HEK293 (cell line): Measurements from ENCODE around the gene MATR3.

ENCODE experiments used
- CTCF ChIA-PET: fragments of 350-600 bp; formaldehyde crosslinking; extraction: SDS; loops from one replicate; lab custom pipeline; 2021; ENCODE audit warnings: antibody characterized with exemption; lab: Yijun Ruan, JAX
- POLR2A ChIA-PET: fragments of 300-600 bp; formaldehyde crosslinking; extraction: SDS; loops from one replicate; lab custom pipeline; 2020; ENCODE audit warnings: antibody characterized with exemption, inconsistent platforms; lab: Yijun Ruan, JAX
- H3K27ac ChIP-seq: fragments of 200-500 bp; sonication (Bioruptor generic); 2 replicates; pipeline ENCODE4 v1.5.1; 2014; ENCODE audit warnings: low read depth, low read length, control low read depth, inconsistent platforms; ENCODE audit errors: extremely low read depth
- H3K36me3 ChIP-seq, 2 experiments: fragments of 200-500 bp in 1 of 2; sonication (Bioruptor generic) in 1 of 2; 1 replicate in 1 of 2; 2 replicates in 1 of 2; pipeline ENCODE4 v1.5.1; 2014 to 2017; ENCODE audit warnings: inconsistent platforms in 2 of 2, low read length in 2 of 2; ENCODE audit not compliant: control insufficient read depth in 2 of 2, insufficient read depth in 1 of 2
- H3K4me1 ChIP-seq: fragments of 200-500 bp; sonication (Bioruptor generic); 2 replicates; pipeline ENCODE4 v1.5.1; 2014; ENCODE audit warnings: mild to moderate bottlenecking, low read length, inconsistent platforms; ENCODE audit not compliant: control insufficient read depth, insufficient read depth
- H3K4me3 ChIP-seq: 2 replicates; pipeline ENCODE4 v1.5.1; 2011; ENCODE audit warnings: low read depth, mild to moderate bottlenecking, control low read depth, low read length, moderate library complexity
- H3K9me3 ChIP-seq: fragments of 200-500 bp; sonication (Bioruptor generic); 2 replicates; pipeline ENCODE4 v1.5.1; 2014; ENCODE audit warnings: low read depth, low read length, inconsistent platforms; ENCODE audit not compliant: control insufficient read depth, insufficient read depth
- BCL11B ChIP-seq: fragments of 450-650 bp; formaldehyde crosslinking; IDR thresholded peaks from 2 replicates; pipeline ENCODE4 v1.5.1; 2016; ENCODE audit warnings: low read depth, missing biosample characterization, missing genetic modification characterization
- GFI1B ChIP-seq: fragments of 450-650 bp; formaldehyde crosslinking; IDR thresholded peaks from 2 replicates; pipeline ENCODE4 v1.5.1; 2016; ENCODE audit warnings: missing biosample characterization, missing genetic modification characterization
- GLIS1 ChIP-seq: fragments of 450-650 bp; formaldehyde crosslinking; IDR thresholded peaks from 2 replicates; pipeline ENCODE4 v1.5.1; 2016; ENCODE audit warnings: missing biosample characterization, missing genetic modification characterization
- KLF1 ChIP-seq: fragments of 450-650 bp; formaldehyde crosslinking; IDR thresholded peaks from 2 replicates; pipeline ENCODE4 v1.5.1; 2016; ENCODE audit warnings: missing biosample characterization, missing genetic modification characterization
- PRDM6 ChIP-seq: fragments of 450-650 bp; formaldehyde crosslinking; IDR thresholded peaks from 2 replicates; pipeline ENCODE4 v1.5.1; 2017; ENCODE audit warnings: missing biosample characterization, missing genetic modification characterization
- SCRT2 ChIP-seq: fragments of 450-650 bp; formaldehyde crosslinking; IDR thresholded peaks from 2 replicates; pipeline ENCODE4 v1.5.1; 2016; ENCODE audit warnings: missing biosample characterization, missing genetic modification characterization
- YY2 ChIP-seq: fragments of 450-650 bp; formaldehyde crosslinking; IDR thresholded peaks from 2 replicates; pipeline ENCODE4 v1.5.1; 2016; ENCODE audit warnings: missing biosample characterization, missing genetic modification characterization
- ZBTB26 ChIP-seq: fragments of 450-650 bp; formaldehyde crosslinking; optimal IDR thresholded peaks from 2 replicates; pipeline ENCODE3; 2016; ENCODE audit warnings: missing biosample characterization, mild to moderate bottlenecking, missing genetic modification characterization
- ZEB2 ChIP-seq: fragments of 450-650 bp; formaldehyde crosslinking; IDR thresholded peaks from 2 replicates; pipeline ENCODE4 v1.5.1; 2016; ENCODE audit warnings: missing biosample characterization, missing genetic modification characterization
- ZIC2 ChIP-seq: fragments of 450-650 bp; formaldehyde crosslinking; IDR thresholded peaks from 2 replicates; pipeline ENCODE4 v1.5.1; 2016; ENCODE audit warnings: missing biosample characterization, missing genetic modification characterization
- ZNF114 ChIP-seq: fragments of 450-650 bp; formaldehyde crosslinking; IDR thresholded peaks from 2 replicates; pipeline ENCODE4 v1.5.0; 2017; ENCODE audit warnings: missing biosample characterization, missing genetic modification characterization
- ZNF146 ChIP-seq: fragments of 450-650 bp; formaldehyde crosslinking; IDR thresholded peaks from 2 replicates; pipeline ENCODE4 v1.5.1; 2016; ENCODE audit warnings: missing biosample characterization, missing genetic modification characterization
- ZNF174 ChIP-seq: fragments of 450-650 bp; formaldehyde crosslinking; IDR thresholded peaks from 2 replicates; pipeline ENCODE4 v1.5.0; 2017; ENCODE audit warnings: missing biosample characterization, mild to moderate bottlenecking, missing genetic modification characterization
- ZNF211 ChIP-seq: fragments of 450-650 bp; formaldehyde crosslinking; IDR thresholded peaks from 2 replicates; pipeline ENCODE4 v1.5.1; 2016; ENCODE audit warnings: low read depth, missing biosample characterization, missing genetic modification characterization
- ZNF366 ChIP-seq: fragments of 450-650 bp; formaldehyde crosslinking; conservative IDR thresholded peaks from 2 replicates; pipeline ENCODE4 v1.5.1; 2016; ENCODE audit warnings: missing biosample characterization, missing genetic modification characterization
- ZNF501 ChIP-seq: fragments of 450-650 bp; formaldehyde crosslinking; IDR thresholded peaks from 2 replicates; pipeline ENCODE4 v1.5.1; 2016; ENCODE audit warnings: missing biosample characterization, missing genetic modification characterization
- ZNF600 ChIP-seq: fragments of 450-650 bp; formaldehyde crosslinking; IDR thresholded peaks from 2 replicates; pipeline ENCODE4 v1.5.1; 2016; ENCODE audit warnings: missing biosample characterization, missing genetic modification characterization
- ZNF747 ChIP-seq: fragments of 450-650 bp; formaldehyde crosslinking; IDR thresholded peaks from 2 replicates; pipeline ENCODE4 v1.5.1; 2016; ENCODE audit warnings: missing biosample characterization, missing genetic modification characterization

Gene MATR3

GRCh38 chr5:139298242-139298641, 4.7 kb downstream of the MATR3 start:
- Histone ChIP-seq H3K27ac (no peak overlapping the region), H3K36me3 (peaks cover 0 to 8% of the 10 kb centered on the region in 2 experiments; a peak in 2 of 3 replicates), H3K4me1 (peaks cover 57% of the 10 kb centered on the region), H3K4me3 (no peak overlapping the region), H3K9me3 (no peaks in the 10 kb centered on the region)
- TF ChIP-seq ZNF146 (tag by site-specific recombination): 0 out of 2 replicates have a peak, but pooled peaks have one; percentile 1
- TF ChIP-seq ZBTB26 (tag by site-specific recombination): peak; percentile 12
- no peak for TF ChIP-seq ZNF747 (tag by site-specific recombination)
- TF ChIP-seq GFI1B (tag by site-specific recombination): 0 out of 2 replicates have a peak, but pooled peaks have one; percentile 10
- 0 out of 2 replicates have a peak, but pooled peaks have one; percentile 10 for TF ChIP-seq GLIS1
- CTCF ChIA-PET: no interaction called here
- POLR2A ChIA-PET: no interaction called here

GRCh38 chr5:139299486-139299885, 5.9 kb downstream of the MATR3 start:
- H3K4me3 ChIP-seq: no peak overlapping the region

GRCh38 chr5:139301808-139302499, 8.4 kb downstream of the MATR3 start:
- peaks cover 0 to 6% of the 10 kb centered on the region in 2 experiments; a peak in 2 of 3 replicates for H3K36me3 ChIP-seq
- no peak overlapping the region for H3K4me3 ChIP-seq
- H3K9me3 ChIP-seq: no peaks in the 10 kb centered on the region
- CTCF ChIA-PET: interaction anchor here (0.7 kb wide), 1 partner anchor 80 kb away, joined by 3 read pairs; no protein-coding TSS in a partner anchor
- H3K27ac ChIP-seq: peak overlapping the region; percentile 9; the same call in 1 of the 2 replicates
- POLR2A ChIA-PET: no interaction called here
- TF ChIP-seq YY2 (tag by site-specific recombination) (no peak), KLF1 (tag by site-specific recombination) (0 out of 2 replicates have a peak, but pooled peaks have one; percentile 31), PRDM6 (tag by site-specific recombination) (peak; percentile 79), ZNF114 (tag by site-specific recombination) (no peak), BCL11B (tag by site-specific recombination) (no peak), ZNF600 (tag by site-specific recombination) (0 out of 2 replicates have a peak, but pooled peaks have one; percentile 18), ZNF501 (tag by site-specific recombination) (no peak), ZEB2 (tag by site-specific recombination) (0 out of 2 replicates have a peak, but pooled peaks have one; percentile 27), ZNF211 (no peak), SCRT2 (tag by site-specific recombination) (peak; percentile 57), ZNF174 (no peak)
- peaks cover 79% of the 10 kb centered on the region for H3K4me1 ChIP-seq

More at GRCh38 chr5:139299486-139299885, 5.9 kb downstream of the MATR3 start:
- Histone ChIP-seq H3K27ac (no peak overlapping the region), H3K4me1 (peaks cover 67% of the 10 kb centered on the region), H3K36me3 (peaks cover 0 to 8% of the 10 kb centered on the region in 2 experiments; a peak in 2 of 3 replicates), H3K9me3 (no peaks in the 10 kb centered on the region)
- TF ChIP-seq ZNF366 (tag by site-specific recombination): 0 out of 2 replicates have a peak, but pooled peaks have one; percentile 12
- TF ChIP-seq ZEB2 (tag by site-specific recombination): 0 out of 2 replicates have a peak, but pooled peaks have one; percentile 2
- TF ChIP-seq ZIC2 (tag by site-specific recombination): no peak
- peak; percentile 90 for TF ChIP-seq ZNF600 (tag by site-specific recombination)
- ChIA-PET CTCF (interaction anchor here (1.1 kb wide), 1 partner anchor 31 kb away, joined by 3 read pairs; no protein-coding TSS in a partner anchor), POLR2A (interaction anchor here (1.0 to 1.3 kb wide), 2 partner anchors 21 to 724 kb away, joined by 4 read pairs; partner anchors contain the start of gene HSPA9)
